Renal cortex interstitium (tissue), 11 donors: ENCODE data around the gene MTMR3. TPM values are rescaled to one million over a fixed set of nuclear protein-coding genes. Genes with fewer than 3 reads are reported as not detected.

Source experiments
- DNase-seq, 11 donors: peaks; one replicate each; pipeline ENCODE4 v3.0.0-alpha.2; 2013; ENCODE audit warnings: low read depth in 9 of 11, low spot score in 4 of 11; ENCODE audit errors: extremely low read depth in 1 of 11
- polyA plus RNA-seq, 3 donors: library from polyadenylated mRNA; unstranded; fragments of 120-200 nt; gene quantifications; one replicate each; pipeline ENCODE4 v1.2.1, GENCODE V29; 2013; ENCODE audit not compliant: insufficient read length in 3 of 3

MTMR3 gene
- polyA plus RNA-seq, 3 donors = 32.5 to 49.0 (median 33.9) TPM

GRCh38 chr22:29985912-29986311 is 102.9 kb downstream of the MTMR3 start:
- DNase-seq = no peak

- DNase-seq = no peak
These were observed 104.2 kb downstream of the MTMR3 start for GRCh38 chr22:29987137-29987536.

GRCh38 chr22:29988719-29989118 is 105.7 kb downstream of the MTMR3 start:
- DNase-seq = no peak

- DNase-seq = no peak
These were observed 106.5 kb downstream of the MTMR3 start for GRCh38 chr22:29989446-29989845.

DNA sequence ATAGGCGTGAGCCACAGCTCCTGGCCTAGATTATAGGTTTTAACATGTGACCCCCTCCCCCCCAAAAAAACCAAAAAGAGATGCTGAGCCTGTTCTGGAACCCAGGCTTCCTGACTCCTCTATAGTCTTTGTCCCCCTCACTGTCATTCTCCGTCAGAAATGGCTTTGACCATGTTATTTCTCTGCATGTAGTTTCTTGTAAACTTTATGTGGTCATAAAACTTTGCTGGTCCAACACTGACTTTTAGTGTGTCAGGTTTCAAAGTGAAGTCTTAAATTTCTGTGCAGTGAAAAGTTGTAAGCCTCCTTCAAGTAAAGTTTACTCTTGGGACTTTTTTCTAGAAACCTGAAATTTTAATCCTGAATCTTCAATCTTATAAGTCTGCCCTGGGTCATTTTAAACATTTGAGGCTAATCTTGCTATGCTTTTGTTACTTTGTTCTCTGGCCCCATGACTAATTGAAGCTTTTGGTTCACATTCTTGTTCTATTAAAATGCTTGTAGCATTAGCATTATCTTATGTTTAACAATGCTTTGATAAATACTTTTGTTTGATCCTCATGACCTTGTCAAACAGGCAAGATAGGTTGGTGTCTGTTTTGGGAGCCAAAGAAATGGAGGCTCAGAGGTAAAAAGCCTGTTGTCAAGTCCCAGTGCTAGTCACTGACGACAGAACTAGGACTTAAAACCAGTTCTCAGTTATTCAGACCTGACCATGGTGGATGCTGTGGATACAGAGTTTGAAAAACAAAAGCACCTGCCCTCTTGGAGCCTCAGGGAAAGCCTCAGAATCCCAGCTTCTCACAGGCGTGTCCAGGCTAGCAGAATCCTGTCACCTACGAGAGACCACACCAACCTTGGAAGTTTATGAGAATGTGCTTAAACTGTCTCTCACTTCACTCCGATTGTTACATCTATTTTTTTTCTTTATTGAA is 109.6 kb downstream of the MTMR3 start:
- peak in 6 of 11 donors; percentile 3 to 43 (median 28) for DNase-seq

DNA sequence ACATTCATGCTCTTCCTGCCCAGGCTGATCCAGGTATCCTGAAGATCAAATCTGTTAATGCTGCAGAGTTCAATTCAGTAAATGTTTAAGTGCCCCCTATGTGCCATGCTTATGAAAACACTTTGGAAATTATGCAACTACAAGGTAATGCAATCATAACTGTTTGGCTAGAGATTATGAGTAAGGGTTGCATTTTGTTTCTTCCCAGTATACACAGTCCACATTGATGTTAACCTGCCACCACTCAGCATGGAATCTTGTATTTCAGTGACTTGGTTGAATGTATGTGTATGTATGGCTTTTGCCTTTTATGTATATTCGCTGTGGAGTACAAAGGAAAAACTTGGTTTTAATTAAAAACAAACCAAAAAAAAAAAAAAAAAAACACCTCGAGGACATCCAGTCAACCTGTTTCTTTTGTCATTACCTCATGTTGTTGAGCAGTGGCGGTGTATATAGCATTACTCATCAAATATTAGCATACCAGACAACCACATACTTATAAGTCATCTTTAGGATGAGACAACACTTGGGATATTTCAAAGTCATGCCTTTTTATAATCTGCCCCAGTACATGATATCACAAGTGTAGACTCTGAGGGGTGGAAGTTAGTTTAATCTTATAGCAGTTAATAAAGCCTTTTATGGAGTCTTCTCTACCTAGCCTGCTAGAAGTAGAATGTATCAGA is 111.2 kb downstream of the MTMR3 start:
- DNase-seq = no peak

GRCh38 chr22:29994943-29995342 is 112.0 kb downstream of the MTMR3 start:
- DNase-seq = peak in 1 of 11 donors; percentile 4

GRCh38 chr22:29997107-29997506 is 114.1 kb downstream of the MTMR3 start:
- DNase-seq = no peak

DNA sequence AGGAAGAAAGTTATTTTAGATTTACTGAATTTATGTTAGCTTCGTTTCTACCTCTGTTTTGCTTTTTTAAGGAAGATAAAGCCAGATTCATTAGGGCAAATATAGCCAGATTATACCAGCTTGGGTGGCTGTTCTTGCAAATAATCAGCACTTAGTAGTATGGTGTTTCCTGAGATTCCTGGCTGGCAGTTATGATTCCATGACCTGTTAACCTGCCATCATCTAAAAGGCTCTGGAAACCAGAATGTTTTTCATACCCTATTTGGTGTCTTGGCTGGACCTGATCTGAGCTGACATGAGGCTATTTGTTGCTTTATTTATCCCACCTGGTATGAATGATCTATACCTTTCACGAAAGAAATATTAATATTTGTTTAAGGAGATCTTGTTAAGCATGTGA is 114.5 kb downstream of the MTMR3 start:
- DNase-seq = no peak

- no peak for DNase-seq
These were observed 115.8 kb downstream of the MTMR3 start for GRCh38 chr22:29998627-29999384.

- DNase-seq = no peak
These were observed 117.6 kb downstream of the MTMR3 start for GRCh38 chr22:30000566-30000965.

DNA sequence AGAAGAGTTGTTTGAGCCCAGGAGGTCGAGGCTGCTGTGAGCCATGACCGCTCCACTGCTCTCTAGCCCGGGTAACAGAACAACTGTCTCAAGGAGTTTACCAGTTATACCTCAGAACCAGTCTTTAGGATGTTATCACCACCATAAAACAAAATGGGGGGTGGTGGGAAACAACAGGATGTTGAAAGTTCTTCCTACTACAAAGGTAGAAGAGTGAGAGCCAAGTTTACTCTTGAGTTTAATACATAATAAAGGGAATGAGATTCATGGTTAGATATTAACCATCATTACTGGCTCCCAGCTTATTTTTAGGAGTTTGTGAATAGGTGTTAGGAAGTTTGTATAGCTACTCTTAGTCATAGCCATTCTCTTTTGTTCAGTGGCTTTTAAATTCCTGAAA is 118.5 kb downstream of the MTMR3 start:
- DNase-seq = no peak

- DNase-seq = no peak
These were observed 120.0 kb downstream of the MTMR3 start for GRCh38 chr22:30002861-30003486.

DNA sequence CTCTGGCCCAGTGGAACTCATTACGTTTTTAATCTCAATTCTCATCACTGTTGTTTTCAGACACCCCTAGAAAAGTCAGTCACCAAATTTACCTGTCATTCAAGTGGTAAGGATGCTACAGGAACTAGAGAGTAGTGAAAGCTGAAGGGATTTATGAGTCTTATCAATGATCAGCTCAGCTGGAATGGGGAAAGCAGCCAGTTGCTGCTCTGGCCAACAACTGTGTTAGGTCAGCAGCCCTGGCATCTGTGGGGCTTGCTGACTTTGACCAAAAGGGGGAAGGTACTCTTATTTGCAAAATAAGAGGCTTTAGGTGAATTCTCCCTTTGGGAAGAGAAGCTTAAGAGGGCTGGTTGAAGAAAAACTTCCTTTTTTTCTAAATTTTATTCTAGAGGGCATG is 121.1 kb downstream of the MTMR3 start:
- no peak for DNase-seq

DNA sequence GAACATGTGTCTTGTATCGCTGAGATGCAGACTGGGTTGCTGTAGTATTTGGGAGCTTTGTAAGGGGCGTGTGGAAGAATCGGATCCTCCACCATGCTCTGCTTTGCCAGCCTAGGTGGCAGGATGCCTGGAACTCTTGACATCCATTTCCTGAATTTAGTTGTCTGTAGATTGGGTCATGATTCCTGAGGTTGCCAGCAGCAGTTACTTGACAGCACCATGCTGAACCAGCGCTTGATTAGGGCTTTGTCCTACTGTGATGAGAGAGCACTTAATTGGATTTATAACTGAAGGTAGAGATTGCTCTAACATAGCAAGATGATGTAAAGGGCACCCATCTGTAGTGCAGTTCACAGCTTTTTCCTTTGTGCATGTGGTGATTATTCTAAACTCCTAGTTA is 121.7 kb downstream of the MTMR3 start:
- DNase-seq = no peak

DNA sequence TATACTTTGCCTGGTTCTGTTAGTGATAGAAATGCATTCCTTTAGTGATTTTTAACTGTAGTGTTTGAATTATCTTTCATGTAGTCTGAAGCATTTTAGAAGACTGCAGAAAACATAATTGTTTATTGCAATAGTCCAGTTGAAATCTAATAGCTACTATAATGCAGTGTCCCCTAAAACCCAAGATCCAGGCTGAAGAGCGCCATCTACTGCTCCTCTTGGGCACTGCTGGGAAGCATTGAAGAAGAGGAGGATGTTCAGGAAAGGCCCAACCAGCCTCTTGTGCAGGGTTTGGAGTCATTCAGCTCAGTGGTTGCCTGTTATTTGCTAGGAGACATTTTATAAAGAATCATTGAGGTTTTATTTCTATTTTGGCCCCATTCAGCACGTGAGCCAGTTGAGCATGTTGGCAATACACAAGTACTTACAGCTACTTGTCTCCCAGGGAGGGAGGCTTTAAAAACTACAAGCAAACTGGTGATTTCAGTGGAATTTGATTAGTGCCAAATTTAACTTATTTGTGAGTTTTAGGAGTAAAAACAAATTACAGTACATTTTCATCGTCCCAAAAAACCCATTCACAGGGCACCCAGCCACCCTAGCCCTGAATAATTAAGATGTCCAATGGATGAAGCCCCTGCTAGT is 122.4 kb downstream of the MTMR3 start:
- peak; percentile 41 to 85 (median 61) for DNase-seq

GRCh38 chr22:30007361-30007760 is 124.4 kb downstream of the MTMR3 start:
- no peak for DNase-seq

DNA sequence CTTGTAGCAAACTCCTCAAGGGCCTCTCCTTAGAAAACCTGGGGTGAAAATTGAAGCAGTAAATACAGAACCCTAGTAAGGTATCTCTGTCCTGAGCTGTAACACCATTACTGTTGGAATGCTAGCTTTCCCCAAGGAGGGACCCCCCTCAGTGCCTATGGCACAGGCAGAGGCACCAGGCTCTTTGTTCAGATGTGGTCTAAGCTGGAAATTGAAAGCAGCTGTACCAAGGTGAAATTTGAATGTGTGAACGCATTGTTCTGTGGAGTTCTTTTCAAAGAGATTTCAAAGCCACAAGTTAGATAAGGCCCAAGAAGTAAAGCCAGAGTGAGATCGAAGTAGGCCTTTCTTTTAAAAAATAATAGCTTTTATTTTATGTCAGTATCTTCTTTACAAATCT is 125.4 kb downstream of the MTMR3 start:
- DNase-seq = no peak

DNA sequence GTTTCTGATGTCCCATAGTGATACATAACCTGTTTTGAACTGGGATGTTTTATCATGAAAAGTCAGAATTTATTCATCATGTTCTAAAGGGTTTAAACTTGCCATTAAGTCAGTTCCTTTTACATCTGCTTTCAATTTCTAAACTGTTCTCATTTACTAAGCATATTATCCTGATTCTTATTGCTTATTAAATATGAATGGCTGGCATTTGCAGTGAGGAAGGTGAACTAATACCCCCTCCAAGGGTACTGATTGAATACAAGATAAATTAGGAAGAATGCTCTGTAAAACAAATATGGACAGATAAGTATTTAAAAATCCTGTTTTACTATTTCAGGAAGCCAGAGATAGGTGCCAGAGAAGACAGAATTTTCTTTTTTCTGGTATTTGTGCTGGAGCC is 126.5 kb downstream of the MTMR3 start:
- no peak for DNase-seq
